HG02623 (cell line): ENCODE data around the gene OR6B2.

Experiments used
- ATAC-seq: cut with Tn5 transposase; IDR thresholded peaks from one replicate; pipeline ENCODE4 v1.9.1; 2021; ENCODE audit warnings: moderate library complexity; ENCODE audit not compliant: unreplicated experiment

OR6B2 gene

GRCh38 chr2:240042740-240043139 lies 12.5 kb upstream of the OR6B2 start:
- no peak for ATAC-seq

DNA sequence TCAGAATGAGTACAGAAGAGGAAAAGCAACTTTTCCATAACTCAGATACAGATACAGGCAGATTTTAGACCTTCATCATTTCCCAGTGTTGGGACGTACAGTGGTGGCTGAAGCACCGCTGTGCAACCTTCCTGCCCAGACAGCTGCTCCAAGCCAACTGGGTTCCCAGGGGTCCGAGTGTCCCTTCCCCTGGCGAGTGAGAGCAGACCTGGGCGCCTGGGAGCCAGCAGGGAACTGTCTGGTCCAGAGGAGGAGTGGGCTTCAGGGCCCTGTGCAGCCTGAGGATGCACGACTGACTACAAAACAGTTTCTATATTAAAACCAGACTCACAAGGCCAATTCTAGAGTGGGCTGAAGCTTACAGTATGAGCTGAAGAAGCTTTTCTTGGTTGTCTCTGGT lies 11.1 kb upstream of the OR6B2 start:
- ATAC-seq = no peak

DNA sequence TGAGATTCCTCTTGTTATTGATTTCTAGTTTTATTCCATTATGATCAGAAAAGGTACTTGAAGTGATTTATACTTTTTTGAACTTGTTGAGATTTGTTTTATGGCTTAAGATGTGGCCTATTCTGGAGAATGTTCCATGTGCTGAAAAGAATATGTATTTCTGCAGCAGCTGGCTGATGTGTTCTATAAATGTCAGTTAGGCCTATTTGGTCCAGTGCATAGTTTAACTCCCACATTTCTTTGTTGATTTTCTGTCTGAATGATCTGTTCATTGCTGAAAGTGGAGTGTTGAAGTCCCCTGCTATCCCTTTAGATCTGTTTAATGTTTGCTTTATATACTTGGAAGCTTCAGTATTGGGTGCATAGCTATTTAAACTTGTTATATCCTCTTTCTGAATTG lies 7.1 kb upstream of the OR6B2 start:
- no peak for ATAC-seq

DNA sequence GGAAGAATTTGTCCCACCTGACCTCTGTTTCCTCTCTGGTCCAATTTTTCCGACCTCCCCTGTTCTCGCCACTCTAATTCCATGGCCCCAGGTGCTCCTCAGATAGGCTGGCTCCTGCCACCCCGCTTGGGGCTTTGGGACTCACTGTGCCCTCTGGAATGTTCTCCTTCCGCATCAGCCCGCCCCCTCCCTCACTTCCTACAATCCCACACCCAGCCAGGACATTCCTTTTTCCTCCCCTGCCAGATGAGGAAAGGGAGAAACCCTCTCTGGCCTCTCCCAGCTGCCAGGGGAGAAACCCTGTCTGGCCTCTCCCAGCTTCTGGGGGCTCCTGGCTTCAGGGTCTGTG lies 3.1 kb upstream of the OR6B2 start:
- ATAC-seq = no peak

GRCh38 chr2:240032406-240033329 lies 2.4 kb upstream of the OR6B2 start:
- ATAC-seq = no peak

DNA sequence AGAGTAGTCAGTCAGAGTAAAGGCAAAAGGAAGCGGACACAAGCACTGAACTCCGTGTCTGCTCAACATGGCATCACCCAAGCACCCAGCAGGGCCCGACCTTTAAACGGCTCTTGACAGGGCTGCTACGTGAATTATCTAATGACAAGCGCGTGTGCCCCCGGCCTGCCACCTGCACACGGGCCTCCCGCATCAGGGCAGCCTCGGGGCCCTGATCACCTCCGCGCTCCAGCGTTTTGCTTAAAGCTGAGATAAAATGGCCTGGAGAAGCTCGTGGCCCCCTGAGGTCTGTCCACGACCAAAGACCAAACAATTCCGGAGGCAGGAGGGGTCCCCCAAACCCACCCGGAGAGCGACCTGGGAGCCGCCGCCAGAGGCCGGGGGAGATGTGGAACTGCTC lies 5.5 kb downstream of the OR6B2 start:
- ATAC-seq = no peak

DNA sequence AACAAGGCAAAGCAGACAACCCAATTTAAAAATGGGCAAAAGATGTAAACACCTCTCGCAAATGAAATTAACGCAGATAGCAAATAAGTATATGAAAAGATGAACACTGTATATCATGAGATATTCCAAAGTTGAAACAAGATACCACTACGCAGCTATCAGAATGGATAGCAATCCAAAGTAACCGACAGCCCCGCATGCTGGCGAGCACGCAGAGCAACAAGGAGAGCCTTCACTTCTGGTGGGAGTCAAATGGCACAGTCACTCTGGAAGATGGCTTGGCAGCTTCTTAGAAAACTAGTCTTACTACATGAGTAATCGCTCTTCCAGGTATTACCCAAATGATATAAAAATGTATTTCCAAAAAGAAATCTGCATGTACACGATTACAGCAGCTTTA lies 6.4 kb downstream of the OR6B2 start:
- ATAC-seq = no peak

DNA sequence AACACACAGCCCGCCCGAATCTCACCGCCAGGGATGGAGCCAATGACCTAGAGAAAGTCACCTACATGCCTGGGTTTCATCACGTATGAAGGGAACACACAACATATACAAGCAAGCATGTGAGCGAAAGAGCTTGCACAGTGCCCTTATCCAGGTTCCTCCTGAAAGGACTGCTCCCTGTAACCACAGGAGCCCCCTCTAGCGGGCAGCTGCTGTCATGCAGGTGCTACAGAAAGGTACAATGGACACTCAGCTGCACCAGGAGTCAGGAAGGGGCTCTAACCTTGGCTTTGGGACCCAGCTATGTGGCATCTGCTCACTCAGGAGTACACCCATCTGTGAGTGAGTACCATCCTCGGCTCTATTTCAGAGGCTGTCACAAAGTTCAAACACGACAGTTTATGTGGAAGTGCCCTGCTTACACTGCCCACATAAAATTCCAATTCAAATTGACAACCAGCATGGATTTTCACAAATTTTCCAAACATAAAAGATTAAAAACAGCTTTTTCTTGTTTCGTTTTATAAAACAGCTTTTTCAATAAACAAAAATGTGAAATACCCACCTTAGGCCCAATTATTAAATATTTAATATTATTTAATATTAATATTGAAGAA lies 8.6 kb downstream of the OR6B2 start:
- no peak for ATAC-seq

DNA sequence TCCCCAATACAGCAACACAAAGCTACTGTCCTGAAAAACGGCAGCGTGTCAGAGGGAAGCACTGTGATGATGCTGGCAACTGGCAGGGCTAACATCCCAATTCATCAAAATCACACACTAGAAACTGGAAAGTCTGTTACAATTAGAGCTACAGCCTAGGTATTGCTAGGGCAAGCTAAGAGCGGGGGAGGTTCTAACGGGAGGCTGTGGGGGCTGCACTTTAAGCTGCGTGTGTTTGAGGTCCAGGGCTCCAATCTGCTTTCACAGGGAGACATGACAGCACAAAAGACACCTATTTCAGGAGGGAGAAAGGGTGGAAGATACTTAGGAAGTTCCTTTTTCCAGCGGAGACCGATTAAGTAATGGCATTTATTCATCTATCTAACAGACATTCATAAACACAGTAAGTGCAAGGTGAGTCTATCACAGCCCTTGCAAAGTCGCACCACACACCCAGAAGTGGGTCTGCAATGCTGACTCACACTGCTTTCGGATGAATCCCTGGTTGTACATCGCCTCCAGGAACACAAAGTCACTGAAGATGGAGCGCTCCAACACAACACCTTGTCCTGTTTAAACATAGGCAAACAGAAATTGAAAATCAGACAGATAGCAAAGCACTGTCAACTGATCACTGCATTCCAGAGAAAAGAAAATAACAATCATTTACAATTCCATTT lies 12.0 kb downstream of the OR6B2 start:
- no peak for ATAC-seq

DNA sequence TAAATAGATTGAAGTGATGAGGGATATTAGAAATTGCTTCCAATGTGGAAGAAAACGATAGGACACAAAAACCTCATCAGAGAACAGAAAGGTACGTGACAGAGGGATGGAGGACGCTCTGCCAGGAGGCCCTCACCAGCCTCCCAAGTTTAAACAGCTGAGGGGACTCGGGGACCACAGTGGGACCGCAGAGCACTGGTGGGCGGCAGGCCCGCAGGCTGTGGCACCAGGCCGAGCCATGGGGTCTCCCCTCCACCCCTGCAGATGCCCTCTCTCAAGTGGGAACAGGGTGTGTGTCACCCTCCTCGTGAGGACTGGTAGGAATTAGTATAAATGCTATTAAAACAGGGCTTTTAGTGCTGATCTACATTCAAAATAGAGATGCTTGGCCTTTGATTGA lies 15.9 kb downstream of the OR6B2 start:
- ATAC-seq = no peak

- no peak for ATAC-seq
Observed at GRCh38 chr2:240013343-240013742, 16.9 kb downstream of the OR6B2 start.

DNA sequence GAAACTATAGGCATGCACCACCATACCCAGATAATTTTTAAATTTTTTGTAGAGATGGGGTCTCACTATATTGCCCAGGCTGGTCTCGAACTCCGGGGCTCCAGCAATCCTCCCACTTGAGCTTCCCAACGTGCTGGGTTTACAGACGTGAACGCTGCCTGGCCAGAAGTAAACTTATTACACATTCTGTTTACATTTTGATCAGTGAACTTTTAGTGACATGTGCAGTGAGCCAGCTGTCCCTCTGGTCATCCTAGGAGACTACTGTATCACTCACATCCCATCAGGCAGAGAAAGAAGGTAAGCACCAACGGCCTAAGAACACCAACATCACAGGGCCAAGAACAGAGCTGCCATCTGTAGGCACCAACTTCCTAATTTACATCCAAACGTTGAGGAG lies 27.2 kb downstream of the OR6B2 start:
- no peak for ATAC-seq

DNA sequence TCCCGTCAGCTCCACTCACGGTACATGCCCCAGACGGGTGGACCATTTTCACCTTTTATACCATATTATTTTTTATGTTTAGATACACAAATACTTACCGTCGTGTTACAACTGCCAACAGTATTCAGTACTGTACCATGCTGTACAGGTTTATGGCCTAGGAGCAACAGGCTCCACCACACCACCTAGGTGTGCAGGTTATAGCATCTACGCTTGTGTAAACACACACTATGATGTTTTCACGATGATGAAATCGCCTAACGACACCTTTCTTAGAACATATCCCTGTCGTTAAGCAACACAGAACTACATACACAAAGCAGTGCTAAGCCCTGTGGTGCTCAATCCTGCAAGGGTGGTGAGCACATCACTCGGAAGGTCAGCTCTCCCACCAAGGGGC lies 29.6 kb downstream of the OR6B2 start:
- ATAC-seq = no peak

DNA sequence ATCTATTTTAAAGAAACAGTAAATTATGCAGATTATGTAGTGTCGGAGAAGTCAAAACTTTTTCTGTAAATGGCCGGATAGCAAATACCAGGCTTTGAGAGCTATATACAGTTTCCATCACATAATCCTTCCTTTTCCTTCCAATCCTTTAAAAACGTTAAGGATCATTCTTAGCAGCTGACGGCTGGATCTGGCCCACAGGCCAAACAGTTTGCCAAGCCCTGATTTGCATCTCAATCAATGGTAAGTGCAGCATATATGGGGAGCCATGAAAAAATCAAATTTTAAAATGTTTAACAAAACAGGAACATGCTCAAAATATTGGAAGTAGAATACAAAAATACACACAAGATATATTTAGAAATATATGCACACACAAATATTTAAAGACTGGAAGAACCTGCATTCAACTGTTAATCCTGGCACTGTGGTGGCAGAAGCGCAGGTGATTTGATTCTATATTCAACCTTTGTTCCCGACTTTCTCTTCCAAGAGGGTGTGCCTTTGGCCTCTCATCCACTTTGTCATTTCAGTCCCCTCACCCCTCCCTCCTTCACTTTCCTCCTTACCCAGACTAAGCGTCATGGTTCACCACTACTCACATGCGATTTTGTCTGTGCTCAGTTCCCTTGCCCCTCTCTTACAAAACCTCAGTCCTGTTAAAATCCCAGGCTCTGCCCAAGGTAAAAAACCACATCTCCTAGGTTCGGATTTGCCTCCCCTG lies 32.4 kb downstream of the OR6B2 start:
- no peak for ATAC-seq

- ATAC-seq = no peak
Observed at GRCh38 chr2:239994086-239994485, 36.1 kb downstream of the OR6B2 start.

GRCh38 chr2:239993291-239993690 lies 36.9 kb downstream of the OR6B2 start:
- ATAC-seq = no peak

DNA sequence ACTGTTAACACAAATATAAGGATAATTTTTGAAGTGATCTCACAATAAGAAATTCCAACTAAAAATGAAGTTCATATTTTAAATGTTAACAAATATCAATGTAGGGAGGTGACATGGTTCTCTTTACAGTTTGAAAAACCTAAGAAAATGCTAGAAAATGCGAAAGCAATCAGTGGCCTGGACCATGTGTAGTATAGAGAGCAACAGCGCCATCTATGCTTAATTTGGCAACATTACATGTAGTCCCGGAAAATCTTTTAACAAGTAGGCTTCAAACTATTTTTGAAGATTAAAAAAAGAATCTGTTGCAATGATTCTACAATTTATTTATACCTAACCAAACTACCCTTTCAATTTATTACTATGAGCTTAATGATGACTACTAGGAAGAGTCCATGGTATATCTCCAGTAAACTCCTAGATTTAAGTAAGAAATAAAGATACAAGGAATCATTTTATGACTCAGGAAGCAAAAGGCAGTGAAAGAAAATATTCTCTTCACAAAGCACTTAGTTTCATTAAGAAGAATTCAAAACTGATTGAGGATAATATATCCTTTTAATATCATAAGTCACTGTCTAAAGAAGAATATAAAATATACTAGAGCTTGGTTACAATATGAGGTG lies 38.4 kb downstream of the OR6B2 start:
- ATAC-seq = no peak

DNA sequence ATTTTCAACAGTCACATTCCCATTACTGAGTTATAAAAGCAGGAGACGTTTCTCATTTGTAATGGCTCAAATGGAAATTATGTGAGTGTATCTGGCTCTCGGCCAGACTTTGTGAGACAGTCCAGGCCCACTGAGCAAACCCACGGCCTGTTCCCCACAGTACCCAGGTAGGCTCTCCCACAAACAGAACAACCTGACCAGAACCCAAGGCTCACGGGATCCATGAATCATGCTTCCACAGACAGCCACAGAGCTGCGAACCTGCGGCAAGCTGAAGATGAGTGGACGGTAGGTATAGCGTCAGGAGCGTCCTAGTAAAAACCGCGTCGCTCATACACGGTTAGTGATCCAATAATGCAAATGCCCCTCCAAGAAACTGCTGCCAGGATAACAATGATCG lies 39.3 kb downstream of the OR6B2 start:
- no peak for ATAC-seq

DNA sequence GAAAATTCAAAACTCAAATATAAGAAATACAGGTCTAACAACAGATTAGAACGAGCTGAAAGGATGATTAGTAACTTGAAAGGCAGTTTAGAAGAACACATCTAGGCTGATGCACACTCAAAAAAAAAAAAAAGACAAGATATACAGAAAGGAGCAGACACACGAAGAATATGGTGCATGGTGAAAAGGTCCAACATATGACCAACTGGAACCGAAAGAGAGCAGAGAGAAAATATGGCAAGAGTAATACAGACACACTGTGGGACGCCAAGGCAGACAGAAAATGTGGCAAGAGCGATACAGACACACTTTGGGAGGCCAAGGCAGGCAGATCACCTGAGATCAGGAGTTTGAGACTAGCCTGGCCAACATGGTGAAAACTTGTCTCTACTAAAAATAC lies 44.9 kb downstream of the OR6B2 start:
- ATAC-seq = no peak

GRCh38 chr2:239984421-239985194 lies 45.6 kb downstream of the OR6B2 start:
- ATAC-seq = no peak
